Smooth muscle cell (in vitro differentiated cells): ENCODE measurements around the gene DNLZ. TPM values are rescaled to one million over a fixed set of nuclear protein-coding genes. Genes with fewer than 3 reads are reported as not detected.

Source experiments
- DNase-seq: peaks from one replicate; lab custom pipeline; 2025; ENCODE audit not compliant: unreplicated experiment; lab: John Stamatoyannopoulos, UW
- H2AFZ ChIP-seq: fragments of 200-600 bp; sonication (generic); 2 replicates; pipeline ENCODE4 v1.6.0; 2016; ENCODE audit warnings: antibody characterized with exemption, low read depth, mild to moderate bottlenecking
- H3F3A ChIP-seq: fragments of 200-600 bp; sonication (generic); 2 replicates; pipeline ENCODE4 v1.6.0; 2017; ENCODE audit warnings: antibody characterized with exemption, low read depth
- H3K27ac ChIP-seq: fragments of 200-600 bp; sonication (generic); 2 replicates; pipeline ENCODE4 v1.5.1; 2016; ENCODE audit warnings: low read depth, mild to moderate bottlenecking
- H3K27me3 ChIP-seq: fragments of 200-600 bp; sonication (generic); 2 replicates; pipeline ENCODE4 v1.6.1; 2016; ENCODE audit warnings: low read depth, mild to moderate bottlenecking
- H3K36me3 ChIP-seq: fragments of 200-600 bp; sonication (generic); 2 replicates; pipeline ENCODE4 v1.5.1; 2016; ENCODE audit warnings: low read depth
- H3K4me1 ChIP-seq: fragments of 200-600 bp; sonication (generic); 2 replicates; pipeline ENCODE4 v1.5.1; 2016; ENCODE audit warnings: low read depth
- H3K4me2 ChIP-seq: fragments of 200-600 bp; sonication (generic); 2 replicates; pipeline ENCODE4 v1.6.0; 2016; ENCODE audit warnings: mild to moderate bottlenecking
- H3K4me3 ChIP-seq: fragments of 200-600 bp; sonication (generic); 2 replicates; pipeline ENCODE4 v1.5.1; 2016; ENCODE audit warnings: mild to moderate bottlenecking
- H3K79me2 ChIP-seq: fragments of 200-600 bp; sonication (generic); 2 replicates; pipeline ENCODE4 v1.6.0; 2016; ENCODE audit warnings: low read depth, mild to moderate bottlenecking
- H3K9ac ChIP-seq: fragments of 200-600 bp; sonication (generic); 2 replicates; pipeline ENCODE4 v1.6.0; 2016; ENCODE audit warnings: low read depth
- H3K9me3 ChIP-seq: fragments of 200-600 bp; sonication (generic); replicated peaks from 2 replicates; pipeline ENCODE4 v1.5.1; 2016; ENCODE audit warnings: low read depth
- H4K20me1 ChIP-seq: fragments of 200-600 bp; sonication (generic); 2 replicates; pipeline ENCODE4 v1.6.0; 2016; ENCODE audit warnings: low read depth
- CTCF ChIP-seq: fragments of 200-600 bp; sonication (generic); IDR thresholded peaks from 2 replicates; pipeline ENCODE4 v1.5.1; 2017; ENCODE audit warnings: borderline replicate concordance, mild to moderate bottlenecking, antibody characterized with exemption; ENCODE audit not compliant: insufficient read depth, poor library complexity, severe bottlenecking
- WGBS: methylation state at CpG from one replicate; pipeline ENCODE4 v1.1.7; 2016; ENCODE audit warnings: low lambda C conversion rate; 5-methylcytosine and 5-hydroxymethylcytosine counted together
- polyA plus RNA-seq: library from polyadenylated mRNA; unstranded; fragments of >200 nt; fragmentation: Nextera tagmentation; extraction: Ambion mirVana; gene quantifications from 2 replicates; pipeline ENCODE4 v1.2.1, GENCODE V29; 2016
- total RNA-seq: library from RNA; depleted of rRNA; stranded (reverse); fragments of >200 nt; gene quantifications from 2 replicates; pipeline ENCODE4 v1.2.3, GENCODE V29; 2014

DNLZ gene
- total and polyA plus RNA-seq, 2 experiments from 2014 or later: 19.0 to 31.5 TPM

GRCh38 chr9:136405481-136405880 is 41.9 kb upstream of the DNLZ start:
- Histone ChIP-seq H3K27me3 (no peaks in the 10 kb centered on the region), H3K4me1 (peaks cover 10% of the 10 kb centered on the region), H2AFZ (no peak overlapping the region), H3K9me3 (no peaks in the 10 kb centered on the region), H3K9ac (no peak overlapping the region), H3F3A (peaks cover 7% of the 10 kb centered on the region), H3K36me3 (no peaks in the 10 kb centered on the region), H3K27ac (no peak overlapping the region), H3K4me2 (no peak overlapping the region), H4K20me1 (peaks cover 6% of the 10 kb centered on the region), H3K79me2 (peaks cover 16% of the 10 kb centered on the region), H3K4me3 (no peak overlapping the region)
- WGBS: 97% methylated on average over 7 of the region's 7 CpGs
- TF ChIP-seq CTCF: no peak
- DNase-seq: no peak

GRCh38 chr9:136404801-136405136 is 41.2 kb upstream of the DNLZ start:
- no peaks in the 10 kb centered on the region for H3K36me3 ChIP-seq
- no peaks in the 10 kb centered on the region for H3K9me3 ChIP-seq
- peaks cover 15% of the 10 kb centered on the region for H3K79me2 ChIP-seq
- H3K4me3 ChIP-seq: no peak overlapping the region
- no peak for DNase-seq
- H3K4me1 ChIP-seq: peaks cover 7% of the 10 kb centered on the region
- no peaks in the 10 kb centered on the region for H3K27me3 ChIP-seq
- H3K9ac ChIP-seq: no peak overlapping the region
- TF ChIP-seq CTCF: no peak
- H3K4me2 ChIP-seq: no peak overlapping the region
- WGBS: 98% methylated on average over 14 of the region's 14 CpGs
- no peak overlapping the region for H3K27ac ChIP-seq
- no peak overlapping the region for H2AFZ ChIP-seq
- peaks cover 6% of the 10 kb centered on the region for H4K20me1 ChIP-seq
- peaks cover 7% of the 10 kb centered on the region for H3F3A ChIP-seq

GRCh38 chr9:136403915-136404800 is 40.6 kb upstream of the DNLZ start:
- Histone ChIP-seq H3K4me3 (no peak overlapping the region), H3K4me2 (no peak overlapping the region), H3K27me3 (no peaks in the 10 kb centered on the region), H2AFZ (no peak overlapping the region), H3K9me3 (no peaks in the 10 kb centered on the region), H3K4me1 (peaks cover 3% of the 10 kb centered on the region), H3F3A (peaks cover 7% of the 10 kb centered on the region), H3K36me3 (no peaks in the 10 kb centered on the region), H3K79me2 (peaks cover 15% of the 10 kb centered on the region), H3K27ac (no peak overlapping the region), H3K9ac (no peak overlapping the region), H4K20me1 (peaks cover 4% of the 10 kb centered on the region)
- no peak for DNase-seq
- no peak for TF ChIP-seq CTCF
- 96% methylated on average over 32 of the region's 32 CpGs for whole genome bisulfite sequencing

- 96% methylated on average over 5 of the region's 5 CpGs for WGBS
- Histone ChIP-seq H3K9me3 (no peaks in the 10 kb centered on the region), H3K36me3 (no peaks in the 10 kb centered on the region), H3K9ac (no peak overlapping the region), H4K20me1 (peaks cover 10% of the 10 kb centered on the region), H3F3A (peaks cover 7% of the 10 kb centered on the region), H3K4me2 (no peak overlapping the region), H3K27me3 (no peaks in the 10 kb centered on the region), H3K4me3 (no peak overlapping the region), H3K27ac (no peak overlapping the region), H3K4me1 (peaks cover 7% of the 10 kb centered on the region), H3K79me2 (peaks cover 15% of the 10 kb centered on the region), H2AFZ (no peak overlapping the region)
- DNase-seq: no peak
- no peak for TF ChIP-seq CTCF
Observed at GRCh38 chr9:136403538-136403914, 40.0 kb upstream of the DNLZ start.
